Natural killer cell (primary cell): ENCODE results near the gene TTC28. TPM values are rescaled to one million over a fixed set of nuclear protein-coding genes. Genes with fewer than 3 reads are reported as not detected.
"Not testable (repeated sequence)": the region's sequence is repeated elsewhere in the genome, so short reads cannot be mapped to it uniquely, and the experiment has no call there.

ENCODE experiments used
- ATAC-seq, 3 donors: fragments of 150-1000 bp in 2 of 3; fragments of 200-7000 bp in 1 of 3; cut with Tn5 transposase; 1 replicate in 1 of 3; 2 replicates in 2 of 3; pipeline ENCODE4 v1.10.0; 2021; ENCODE audit warnings: mild to moderate bottlenecking in 2 of 3, moderate library complexity in 2 of 3
- DNase-seq, 2 donors: peaks; one replicate each; pipeline versions ENCODE4 v3.0.0 to v3.0.0-alpha.2; 2013 to 2021; ENCODE audit warnings: mixed read lengths in 1 of 2
- H3K27ac ChIP-seq: one replicate; pipeline ENCODE4 v1.5.1; 2013; ENCODE audit warnings: mild to moderate bottlenecking, low read length
- H3K27me3 ChIP-seq: one replicate; pipeline ENCODE4 v1.6.1; 2013; ENCODE audit warnings: low read length; ENCODE audit not compliant: control insufficient read depth, insufficient read depth
- H3K36me3 ChIP-seq: one replicate; pipeline ENCODE4 v1.6.1; 2013; ENCODE audit warnings: low read length; ENCODE audit not compliant: control insufficient read depth, insufficient read depth
- H3K4me1 ChIP-seq: one replicate; pipeline ENCODE4 v1.6.1; 2013; ENCODE audit warnings: low read length; ENCODE audit not compliant: control insufficient read depth, insufficient read depth
- H3K4me3 ChIP-seq: one replicate; pipeline ENCODE4 v1.5.1; 2013; ENCODE audit warnings: low read length
- H3K9me3 ChIP-seq: one replicate; pipeline ENCODE4 v1.6.1; 2013; ENCODE audit warnings: low read length; ENCODE audit not compliant: control insufficient read depth, insufficient read depth
- H3K27ac Mint-ChIP-seq, 2 donors: one replicate each; pipeline ENCODE4 v1.8.0; 2022; ENCODE audit warnings: mild to moderate bottlenecking in 2 of 2, mixed read lengths in 2 of 2, moderate library complexity in 1 of 2
- H3K27me3 Mint-ChIP-seq, 2 donors: one replicate each; pipeline ENCODE4 v1.8.0; 2022; ENCODE audit warnings: low read depth in 2 of 2, mixed read lengths in 2 of 2
- H3K36me3 Mint-ChIP-seq: one replicate; pipeline ENCODE4 v1.8.0; 2022; ENCODE audit warnings: mixed read lengths
- H3K4me1 Mint-ChIP-seq, 2 donors: one replicate each; pipeline ENCODE4 v1.8.0; 2022; ENCODE audit warnings: mixed read lengths in 2 of 2
- H3K4me3 Mint-ChIP-seq: one replicate; pipeline ENCODE4 v1.8.0; 2022; ENCODE audit warnings: mild to moderate bottlenecking, moderate library complexity, mixed read lengths
- H3K9me3 Mint-ChIP-seq, 2 donors: one replicate each; pipeline ENCODE4 v1.8.0; 2022; ENCODE audit warnings: mixed read lengths in 2 of 2
- WGBS: methylation state at CpG from one replicate; pipeline ENCODE4 v1.1.7; 2013; ENCODE audit warnings: missing lambda C conversion rate; ENCODE audit not compliant: insufficient coverage; 5-methylcytosine and 5-hydroxymethylcytosine counted together
- intact Hi-C: fragments of 100-400 bp; cut with micrococcal nuclease; formaldehyde crosslinking; loops from one replicate; pipeline ENCODE4 v1.14.2; 2022
- total RNA-seq, 4 donors: library from RNA; stranded (reverse); fragments of 120-200 nt in 1 of 4; gene quantifications; one replicate each; pipeline versions ENCODE4 v1.2.3 to v1.2.4, GENCODE V29; 2013 to 2022
- TF ChIP-seq, protein P1 (sequence below): fragments of 200-600 bp; IDR thresholded peaks from one replicate; pipeline ENCODE4 v1.8.0; 2022; ENCODE audit warnings: antibody characterized with exemption

Gene TTC28
- total RNA-seq, 3 donors from 2014 or later (not counting 1 experiment from before 2014, with no cell fraction given) = 4.1 to 10.0 (median 8.6) TPM

DNA sequence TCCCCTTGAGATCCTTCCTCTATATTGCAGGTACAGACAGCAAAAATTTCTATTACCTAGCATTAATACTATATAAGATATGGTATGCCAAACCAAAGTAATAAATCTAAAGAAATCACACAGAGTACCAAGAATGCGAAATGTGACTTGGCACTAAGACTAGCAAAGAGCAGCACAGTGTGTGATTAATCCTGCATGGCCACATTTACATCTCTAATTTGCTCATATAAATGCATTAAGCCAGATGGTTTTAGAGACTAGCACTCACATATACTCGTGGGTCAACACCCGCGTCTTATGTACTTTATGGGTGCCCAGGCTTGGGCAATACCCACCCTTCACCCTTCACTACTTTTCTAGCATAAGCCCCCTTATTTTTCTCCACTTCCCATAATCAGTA lies 213.2 kb downstream of the TTC28 start:
- no peaks in the 10 kb centered on the region for H3K36me3 ChIP-seq
- no peak for DNase-seq
- Mint-ChIP-seq H3K27ac (no peak overlapping the region), H3K4me3 (no peak overlapping the region), H3K36me3 (no peaks in the 10 kb centered on the region), H3K9me3 (no peaks in the 10 kb centered on the region), H3K4me1 (no peaks in the 10 kb centered on the region), H3K27me3 (peaks cover 8 to 34% of the 10 kb centered on the region in 2 donors)
- no peaks in the 10 kb centered on the region for H3K9me3 ChIP-seq
- H3K4me1 ChIP-seq = no peaks in the 10 kb centered on the region
- no peak overlapping the region for H3K4me3 ChIP-seq
- intact Hi-C loops = no loop called here
- 91% methylated on average over 4 of the region's 4 CpGs for WGBS
- no peak overlapping the region for H3K27ac ChIP-seq
- no peak for ATAC-seq
- TF ChIP-seq, protein P1, sequence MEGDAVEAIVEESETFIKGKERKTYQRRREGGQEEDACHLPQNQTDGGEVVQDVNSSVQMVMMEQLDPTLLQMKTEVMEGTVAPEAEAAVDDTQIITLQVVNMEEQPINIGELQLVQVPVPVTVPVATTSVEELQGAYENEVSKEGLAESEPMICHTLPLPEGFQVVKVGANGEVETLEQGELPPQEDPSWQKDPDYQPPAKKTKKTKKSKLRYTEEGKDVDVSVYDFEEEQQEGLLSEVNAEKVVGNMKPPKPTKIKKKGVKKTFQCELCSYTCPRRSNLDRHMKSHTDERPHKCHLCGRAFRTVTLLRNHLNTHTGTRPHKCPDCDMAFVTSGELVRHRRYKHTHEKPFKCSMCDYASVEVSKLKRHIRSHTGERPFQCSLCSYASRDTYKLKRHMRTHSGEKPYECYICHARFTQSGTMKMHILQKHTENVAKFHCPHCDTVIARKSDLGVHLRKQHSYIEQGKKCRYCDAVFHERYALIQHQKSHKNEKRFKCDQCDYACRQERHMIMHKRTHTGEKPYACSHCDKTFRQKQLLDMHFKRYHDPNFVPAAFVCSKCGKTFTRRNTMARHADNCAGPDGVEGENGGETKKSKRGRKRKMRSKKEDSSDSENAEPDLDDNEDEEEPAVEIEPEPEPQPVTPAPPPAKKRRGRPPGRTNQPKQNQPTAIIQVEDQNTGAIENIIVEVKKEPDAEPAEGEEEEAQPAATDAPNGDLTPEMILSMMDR = no peak
- no peaks in the 10 kb centered on the region for H3K27me3 ChIP-seq

DNA sequence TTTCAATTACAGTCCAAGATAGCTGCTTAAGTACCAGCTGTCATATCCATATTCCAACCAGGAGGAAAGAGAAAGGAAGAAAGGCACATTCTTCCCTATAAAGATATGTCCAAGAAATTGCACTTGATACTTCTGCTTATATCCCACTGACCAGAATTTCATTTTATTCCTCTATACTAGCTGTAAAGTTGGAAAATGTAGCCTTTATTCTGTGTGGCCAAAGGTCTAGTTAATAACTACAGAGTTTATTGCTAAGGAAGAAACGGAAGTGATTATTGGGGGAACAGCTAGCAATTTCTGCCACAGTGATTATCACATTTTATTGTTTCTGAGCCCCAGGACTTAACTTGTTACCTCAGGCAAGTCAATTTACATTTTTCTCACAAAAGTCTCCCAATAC lies 213.8 kb downstream of the TTC28 start:
- no peaks in the 10 kb centered on the region for H3K4me1 ChIP-seq
- no peak for DNase-seq
- no peaks in the 10 kb centered on the region for H3K9me3 ChIP-seq
- H3K27ac ChIP-seq = no peak overlapping the region
- 100% methylated on average over 1 of the region's 1 CpG for WGBS
- intact Hi-C loops = no loop called here
- H3K36me3 ChIP-seq = no peaks in the 10 kb centered on the region
- Mint-ChIP-seq H3K9me3 (no peaks in the 10 kb centered on the region), H3K36me3 (no peaks in the 10 kb centered on the region), H3K27ac (no peak overlapping the region), H3K27me3 (peaks cover 6 to 29% of the 10 kb centered on the region in 2 donors), H3K4me1 (no peaks in the 10 kb centered on the region), H3K4me3 (no peak overlapping the region)
- TF ChIP-seq, protein P1 = no peak
- H3K4me3 ChIP-seq = no peak overlapping the region
- no peak for ATAC-seq
- H3K27me3 ChIP-seq = no peaks in the 10 kb centered on the region

DNA sequence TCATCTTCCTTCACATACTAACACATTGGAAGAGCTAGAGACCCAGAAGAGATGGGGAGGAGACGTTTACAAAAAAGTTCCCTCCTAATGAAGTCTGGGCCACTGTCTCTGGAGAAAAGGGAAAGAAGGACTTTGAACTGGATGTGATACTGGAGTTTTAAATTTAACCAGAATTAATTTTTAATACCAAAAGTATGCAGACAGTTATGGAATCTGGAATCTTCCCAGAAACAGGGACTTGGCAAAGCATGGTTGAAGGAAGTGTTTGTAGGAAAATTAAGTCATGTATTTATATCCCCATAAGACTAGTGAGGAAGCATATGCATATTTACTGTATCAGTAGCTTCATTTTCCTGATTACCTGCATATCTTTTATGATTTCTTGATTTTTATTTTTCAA lies 215.5 kb downstream of the TTC28 start:
- Mint-ChIP-seq H3K4me1 (no peaks in the 10 kb centered on the region), H3K9me3 (no peaks in the 10 kb centered on the region), H3K27ac (no peak overlapping the region), H3K27me3 (peaks cover 2 to 19% of the 10 kb centered on the region in 2 donors), H3K36me3 (no peaks in the 10 kb centered on the region), H3K4me3 (no peak overlapping the region)
- Histone ChIP-seq H3K9me3 (no peaks in the 10 kb centered on the region), H3K36me3 (no peaks in the 10 kb centered on the region), H3K4me1 (no peaks in the 10 kb centered on the region), H3K27me3 (no peaks in the 10 kb centered on the region), H3K27ac (no peak overlapping the region), H3K4me3 (no peak overlapping the region)
- TF ChIP-seq, protein P1 = no peak
- no peak for DNase-seq
- no peak for ATAC-seq
- WGBS = 100% methylated on average over 1 of the region's 1 CpG
- intact Hi-C loops = no loop called here

DNA sequence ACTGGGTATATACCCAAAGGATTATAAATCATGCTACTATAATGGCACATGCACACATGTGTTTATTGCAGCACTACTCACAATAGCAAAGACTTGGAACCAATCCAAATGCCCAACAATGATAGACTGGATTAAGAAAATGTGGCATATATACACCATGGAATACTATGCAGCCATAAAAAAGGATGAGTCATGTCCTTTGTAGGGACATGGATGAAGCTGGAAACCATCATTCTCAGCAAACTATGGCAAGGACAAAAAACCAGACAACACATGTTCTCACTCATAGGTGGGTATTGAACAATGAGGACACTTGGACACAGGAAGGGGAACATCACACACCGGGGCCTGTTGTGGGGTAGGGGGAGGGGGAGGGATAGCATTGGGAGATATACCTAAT lies 216.2 kb downstream of the TTC28 start:
- H3K27me3 Mint-ChIP-seq = peaks cover 2 to 19% of the 10 kb centered on the region in 2 donors
- 100% methylated on average over 1 of the region's 1 CpG for WGBS
- H3K27ac Mint-ChIP-seq, H3K36me3 Mint-ChIP-seq, H3K4me1 ChIP-seq, H3K27me3 ChIP-seq, H3K27ac ChIP-seq, H3K4me1 Mint-ChIP-seq, ATAC-seq, H3K36me3 ChIP-seq, intact Hi-C loops, DNase-seq, H3K9me3 ChIP-seq, H3K4me3 Mint-ChIP-seq, H3K9me3 Mint-ChIP-seq, H3K4me3 ChIP-seq: not testable (repeated sequence)
